ENCODE measurements around the gene ENPP7. TPM values are rescaled to one million over a fixed set of nuclear protein-coding genes. Genes with fewer than 3 reads are reported as not detected.
"Not testable (repeated sequence)": the region's sequence is repeated elsewhere in the genome, so short reads cannot be mapped to it uniquely, and the experiment has no call there.

Gene ENPP7
- total RNA-seq, 1 experiment from 2014 or later = not detected

- BruUV-seq (replicated peaks) = no TSS peak
- no peak for DNase-seq (ENCODE audit: low read depth, low spot score)
- Histone ChIP-seq H2AFZ (ENCODE audit: low read depth, low read length, poor library complexity, severe bottlenecking) (no peak overlapping the region), H4K20me1 (ENCODE audit: insufficient read depth) (no peaks in the 10 kb centered on the region), H3K9ac (ENCODE audit: low read length) (no peak overlapping the region), H3K27me3 (ENCODE audit: insufficient read depth, low read length) (no peaks in the 10 kb centered on the region), H3K4me3 (replicated peaks in 1 of 2; ENCODE audit: low read depth in 1 of 2, low read length in 2 of 2) (no peak overlapping the region), H3K36me3 (ENCODE audit: control insufficient read depth in 1 of 2, insufficient read depth in 2 of 2, low read length in 2 of 2) (no peaks in the 10 kb centered on the region), H3K9me3 (ENCODE audit: control insufficient read depth in 1 of 2, insufficient read depth in 1 of 2, low read depth in 1 of 2, low read length in 2 of 2) (no peaks in the 10 kb centered on the region), H3K27ac (ENCODE audit: low read depth, low read length) (no peak overlapping the region), H3K4me1 (ENCODE audit: control insufficient read depth in 1 of 2, insufficient read depth in 2 of 2, low read length in 2 of 2) (peaks cover 5 to 14% of the 10 kb centered on the region in 2 experiments; a peak in 3 of 4 replicates), H3K9me2 (ENCODE audit: insufficient read depth) (no peaks in the 10 kb centered on the region), H3K4me2 (ENCODE audit: low read length) (no peak overlapping the region), H3K79me2 (ENCODE audit: insufficient read depth, low read length) (no peaks in the 10 kb centered on the region)
- ATAC-seq = no peak
- intact Hi-C loops (cut with micrococcal nuclease) = no loop called here
- ChIA-PET POLR2A (no interaction called here), RAD21 (ENCODE audit: low non-redundant PET in 1 of 2, low total read pairs in 2 of 2, uncharacterized antibody in 2 of 2, unreplicated experiment in 2 of 2) (no interaction called here), CTCF (interaction anchor here (1.1 kb wide), 1 partner anchor 13 kb away, joined by 4 read pairs; no protein-coding TSS in a partner anchor)
- no peak for TF ChIP-seq ATF3 (IDR thresholded peaks at IDR 0.05)
- TF ChIP-seq SIN3A (IDR thresholded peaks at IDR 0.05; ENCODE audit: low read depth) = no peak
- TF ChIP-seq POLR2AphosphoS5 (IDR thresholded peaks at IDR 0.05; ENCODE audit: low read depth, low read length) = no peak
- TF ChIP-seq REST (IDR thresholded peaks at IDR 0.05; ENCODE audit: low read depth) = no peak
- TF ChIP-seq EGR1 (IDR thresholded peaks at IDR 0.05; ENCODE audit: low read depth) = no peak
- no peak for TF ChIP-seq EZH2phosphoT487 (IDR thresholded peaks at IDR 0.05; ENCODE audit: borderline replicate concordance)
- no peak for TF ChIP-seq POLR2A (IDR thresholded peaks at IDR 0.05; ENCODE audit: borderline replicate concordance, extremely low read depth, insufficient read depth, insufficient read length)
- no peak for TF ChIP-seq ZNF274 (IDR thresholded peaks at IDR 0.05; ENCODE audit: low read depth, low read length)
- no peak for TF ChIP-seq CEBPB (IDR thresholded peaks at IDR 0.05; ENCODE audit: low read depth)
- no peak for TF ChIP-seq MAX (IDR thresholded peaks at IDR 0.05)
Observed at GRCh38 chr17:79754370-79754769, 23.6 kb downstream of the ENPP7 start.

GRCh38 chr17:79754903-79755302 lies 24.2 kb downstream of the ENPP7 start:
- intact Hi-C loops (cut with micrococcal nuclease); DNase-seq (ENCODE audit: low read depth, low spot score); H3K27ac ChIP-seq (ENCODE audit: low read depth, low read length); H3K27me3 ChIP-seq (ENCODE audit: insufficient read depth, low read length); H3K9me3 ChIP-seq (ENCODE audit: control insufficient read depth in 1 of 2, insufficient read depth in 1 of 2, low read depth in 1 of 2, low read length in 2 of 2); H3K4me1 ChIP-seq (ENCODE audit: control insufficient read depth in 1 of 2, insufficient read depth in 2 of 2, low read length in 2 of 2); ATAC-seq; H4K20me1 ChIP-seq (ENCODE audit: insufficient read depth); H3K9ac ChIP-seq (ENCODE audit: low read length); H3K79me2 ChIP-seq (ENCODE audit: insufficient read depth, low read length); H3K4me3 ChIP-seq (replicated peaks in 1 of 2; ENCODE audit: low read depth in 1 of 2, low read length in 2 of 2); H3K4me2 ChIP-seq (ENCODE audit: low read length); BruUV-seq (replicated peaks); RAD21 ChIA-PET (ENCODE audit: low non-redundant PET in 1 of 2, low total read pairs in 2 of 2, uncharacterized antibody in 2 of 2, unreplicated experiment in 2 of 2); H3K9me2 ChIP-seq (ENCODE audit: insufficient read depth); H3K36me3 ChIP-seq (ENCODE audit: control insufficient read depth in 1 of 2, insufficient read depth in 2 of 2, low read length in 2 of 2); POLR2A ChIA-PET; H2AFZ ChIP-seq (ENCODE audit: low read depth, low read length, poor library complexity, severe bottlenecking): not testable (repeated sequence)
- CTCF ChIA-PET = interaction anchor here (1.1 kb wide), 1 partner anchor 13 kb away, joined by 4 read pairs; no protein-coding TSS in a partner anchor
